M059J (cell line): ENCODE results near the gene STPG3. TPM values are rescaled to one million over a fixed set of nuclear protein-coding genes. Genes with fewer than 3 reads are reported as not detected.
"Not testable (repeated sequence)": the region's sequence is repeated elsewhere in the genome, so short reads cannot be mapped to it uniquely, and the experiment has no call there.

ENCODE experiments used
- DNase-seq: peaks from one replicate; pipeline ENCODE4 v3.0.0-alpha.2; 2012; ENCODE audit warnings: low read depth
- total RNA-seq: library from RNA; depleted of rRNA; stranded (reverse); fragments of >200 nt; shearing (Covaris generic); gene quantifications from 2 replicates; pipeline ENCODE4 v1.2.3, GENCODE V29; 2014

The STPG3 gene
- total RNA-seq, 1 experiment from 2014 or later = not detected

DNA sequence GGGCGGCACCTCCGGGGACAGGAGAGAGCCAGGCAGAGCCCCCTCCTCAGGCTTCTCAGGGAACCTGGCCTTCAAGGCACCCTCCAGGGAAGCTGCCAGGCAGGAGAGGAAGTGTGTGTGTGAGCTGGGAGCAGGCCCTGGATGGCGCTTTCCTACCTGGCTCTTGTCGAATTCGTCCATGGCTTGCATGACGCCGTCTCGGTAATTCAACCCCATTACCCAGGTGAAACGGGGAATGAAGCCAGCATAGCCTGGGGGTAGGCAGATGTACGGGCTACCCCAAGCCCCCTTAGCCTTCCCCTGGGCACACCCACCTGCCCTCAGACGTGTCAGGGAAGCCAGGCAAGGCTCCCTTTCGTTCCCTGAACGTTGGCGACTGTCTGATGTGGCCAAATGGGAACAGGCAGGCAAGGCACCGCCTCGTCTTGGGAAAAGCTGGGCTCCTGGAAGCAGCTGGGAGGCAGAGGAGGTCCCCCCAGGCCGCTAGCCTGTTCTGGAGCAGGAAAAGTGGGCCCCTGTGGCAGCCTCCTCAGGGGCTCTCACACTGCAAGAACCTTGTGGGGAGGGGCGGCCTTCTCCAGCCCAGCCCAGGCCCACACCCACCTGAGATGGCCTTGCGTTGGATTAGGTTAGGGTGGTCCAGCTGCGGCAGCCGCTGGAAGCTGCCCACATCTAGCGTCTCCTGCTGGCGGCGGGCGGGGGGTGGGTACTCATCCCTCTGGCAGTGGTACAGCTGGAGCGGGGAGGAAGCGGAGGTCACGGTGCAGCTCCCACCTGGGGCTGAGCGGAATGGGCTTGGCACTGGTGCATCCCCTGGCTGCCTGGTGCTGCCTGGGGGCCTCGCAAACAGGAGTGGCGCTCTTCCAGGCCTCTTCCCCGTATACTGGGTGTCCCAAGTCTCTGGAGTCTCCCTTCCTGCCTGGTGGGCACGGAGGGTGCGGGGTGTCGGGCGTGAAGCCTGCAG, 6.3 kb upstream of the STPG3 start:
- no peak for DNase-seq

DNA sequence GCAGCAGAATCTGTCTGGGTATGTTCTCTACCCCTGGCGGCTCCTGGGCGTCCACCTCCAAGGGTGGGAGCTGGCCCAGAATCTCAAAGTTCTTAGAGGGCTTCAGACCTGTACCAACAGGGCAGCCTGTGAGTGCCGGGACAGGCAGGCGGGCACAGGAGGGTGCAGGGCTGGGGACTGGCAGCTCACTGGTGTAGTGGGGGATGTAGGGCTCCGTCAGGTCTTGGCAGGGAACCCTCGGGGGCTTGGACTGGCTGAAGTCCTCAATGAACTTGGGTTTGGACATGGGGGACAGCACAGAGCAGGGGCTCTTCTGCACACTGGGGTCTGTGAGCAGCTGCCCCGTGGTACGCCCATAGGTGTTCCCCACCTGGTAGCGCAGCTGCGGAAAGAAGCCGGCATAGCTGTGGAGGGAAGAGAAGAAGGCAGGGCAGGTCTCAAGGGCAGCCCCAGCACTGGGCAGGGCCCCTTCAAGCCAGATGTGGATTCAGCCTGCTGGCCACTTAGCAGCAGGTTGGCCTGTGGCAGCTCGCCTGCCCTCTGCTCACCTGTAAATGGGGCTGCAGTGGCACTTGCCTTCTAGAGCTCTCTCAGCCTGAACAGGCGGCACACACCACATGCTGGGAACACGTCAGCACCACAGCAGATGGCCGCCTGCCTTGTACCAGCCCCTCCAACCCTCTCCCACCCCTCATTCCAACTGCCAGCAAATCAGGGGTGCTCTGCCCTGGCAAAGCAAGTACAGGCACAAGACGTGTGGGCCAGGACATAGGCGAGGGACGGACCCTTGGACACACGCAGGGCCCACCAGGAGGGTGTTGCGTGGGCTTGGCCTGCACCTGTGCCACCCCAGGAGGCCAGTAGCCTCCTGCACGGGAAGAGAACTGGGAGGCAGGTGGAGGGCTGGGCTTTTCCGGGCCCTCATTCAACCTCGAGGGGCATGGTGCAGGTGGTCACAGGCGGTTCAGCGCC, 5.3 kb upstream of the STPG3 start:
- DNase-seq = no peak

- DNase-seq = no peak
These were observed 3.8 kb upstream of the STPG3 start for GRCh38 chr9:137247135-137247915.

GRCh38 chr9:137247916-137248175, 3.2 kb upstream of the STPG3 start:
- no peak for DNase-seq

- DNase-seq = no peak
These were observed 525 bp upstream of the STPG3 start for GRCh38 chr9:137250329-137251193.

- no peak for DNase-seq
These were observed 593 bp downstream of the STPG3 start for GRCh38 chr9:137251490-137252268.

DNA sequence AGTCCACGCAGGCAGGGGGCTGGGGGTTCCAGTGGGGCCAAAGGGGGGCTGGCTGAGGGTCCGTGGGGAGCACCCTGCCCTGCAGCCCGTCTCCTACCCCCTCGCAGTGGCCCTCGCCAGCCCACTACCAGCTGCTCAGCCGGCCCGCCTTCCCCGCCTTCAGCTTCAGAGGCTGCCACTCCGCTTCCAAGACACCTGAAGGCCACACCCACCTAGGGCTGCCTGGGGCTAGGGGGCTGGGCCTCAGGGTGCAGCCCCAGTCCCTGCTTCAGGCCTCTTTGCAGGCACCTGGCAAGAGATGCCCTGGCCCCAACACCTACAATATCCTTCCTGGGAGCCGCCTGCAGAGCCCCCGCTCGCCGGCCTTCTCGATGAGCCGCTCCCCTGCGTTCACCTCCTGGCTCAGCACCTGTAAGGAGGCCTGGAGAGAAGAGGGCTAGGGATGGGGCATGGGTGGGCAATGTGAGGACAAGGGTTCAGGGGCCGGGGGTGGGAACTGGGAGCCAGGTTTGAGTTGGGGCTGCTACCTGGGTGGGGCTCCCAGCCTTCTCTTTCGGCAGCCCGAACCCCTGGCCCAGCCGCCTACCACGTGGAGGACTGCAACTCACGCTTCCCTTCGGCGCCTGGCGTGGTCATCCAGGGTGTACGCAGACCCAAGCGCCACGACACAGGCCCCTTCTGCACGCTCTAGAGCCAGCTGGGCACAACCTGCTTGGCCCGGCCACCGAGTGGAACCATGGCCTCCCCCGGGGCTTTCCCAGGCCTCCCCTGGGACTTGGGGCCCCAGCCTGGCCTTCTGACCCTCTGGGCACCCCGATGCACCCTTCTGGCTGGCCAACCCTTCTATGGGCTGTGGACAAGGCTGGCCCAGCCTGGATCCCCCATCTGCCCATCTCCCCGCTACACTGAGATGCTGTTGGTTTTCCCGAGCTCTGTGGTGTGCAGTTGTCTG, 1.7 kb downstream of the STPG3 start:
- no peak for DNase-seq

GRCh38 chr9:137253717-137254623, 2.9 kb downstream of the STPG3 start:
- DNase-seq = peak; percentile 26

DNA sequence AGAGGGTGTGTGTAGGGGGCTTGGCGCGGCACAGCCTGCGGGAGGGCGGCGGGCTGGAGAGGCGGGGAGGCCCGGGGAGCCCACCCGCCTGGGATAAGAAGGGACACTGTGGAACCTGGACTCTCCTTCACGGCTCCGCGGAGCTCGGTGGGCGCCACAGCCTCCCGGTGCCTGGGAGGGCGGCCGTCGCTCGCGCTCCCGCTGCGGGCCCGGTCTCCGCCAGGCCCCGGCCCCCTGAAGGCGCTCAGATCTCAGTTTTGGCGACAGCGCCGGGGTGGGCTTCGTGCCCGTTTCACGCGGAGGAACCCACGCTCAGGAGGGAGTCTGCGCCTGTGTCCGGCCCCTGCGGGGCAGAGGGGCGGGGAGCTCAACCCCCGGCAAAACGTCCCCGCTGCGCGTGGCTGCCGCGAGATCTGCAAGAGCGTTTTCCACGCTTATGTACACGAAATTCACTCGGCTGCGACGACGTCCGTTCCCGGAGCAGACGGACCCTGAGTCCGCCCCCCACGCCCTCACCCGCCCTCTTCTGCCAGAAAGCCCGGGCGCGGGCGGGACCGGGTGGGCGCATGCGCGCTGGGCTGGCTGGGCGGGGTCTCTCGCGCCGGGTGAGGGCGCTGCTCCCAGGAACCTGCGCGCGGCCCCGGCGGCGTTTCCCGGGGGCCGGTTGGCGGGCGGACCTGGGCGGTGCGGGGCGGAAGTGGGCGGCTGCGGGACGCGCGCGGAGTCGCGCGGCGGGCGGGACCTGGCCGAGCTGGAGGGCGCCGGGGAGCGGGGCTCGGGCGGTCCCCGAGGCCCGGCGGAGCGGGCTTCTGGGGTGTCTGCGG, 3.8 kb downstream of the STPG3 start, which contains the start of gene NELFB:
TSS of gene NELFB (plus strand) at position 704 of the 824 bp plus-strand sequence.
- DNase-seq = peak; percentile 83

DNA sequence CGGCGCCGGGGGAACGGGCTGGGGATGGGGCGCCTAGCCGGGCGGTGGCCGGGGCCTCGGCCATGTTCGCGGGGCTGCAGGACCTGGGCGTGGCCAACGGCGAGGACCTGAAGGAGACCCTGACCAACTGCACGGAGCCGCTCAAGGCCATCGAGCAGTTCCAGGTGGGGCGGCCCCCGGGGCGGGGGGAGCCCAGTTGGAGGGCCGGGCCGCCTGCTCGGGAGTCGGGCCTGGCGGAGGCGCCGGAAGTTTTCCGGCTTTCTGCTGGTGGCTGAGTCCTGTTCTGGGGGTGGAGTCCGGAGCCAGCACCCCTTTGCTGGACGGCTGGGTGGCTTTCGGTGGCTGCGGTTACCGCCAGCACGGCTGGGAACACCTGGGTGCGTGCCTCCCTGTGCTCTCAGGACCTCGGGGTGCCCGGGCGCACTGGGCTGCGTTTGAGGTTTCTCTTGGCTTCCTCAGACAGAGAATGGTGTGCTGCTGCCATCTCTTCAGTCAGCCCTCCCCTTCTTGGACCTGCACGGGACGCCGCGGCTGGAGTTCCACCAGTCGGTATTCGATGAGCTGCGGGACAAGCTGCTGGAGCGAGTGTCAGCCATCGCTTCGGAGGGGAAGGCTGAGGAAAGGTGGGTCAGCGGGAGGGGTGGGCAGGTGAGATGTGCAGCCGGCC, 4.5 kb downstream of the STPG3 start:
- DNase-seq = peak; percentile 42

- no peak for DNase-seq
These were observed 5.3 kb downstream of the STPG3 start for GRCh38 chr9:137256362-137256761.

DNA sequence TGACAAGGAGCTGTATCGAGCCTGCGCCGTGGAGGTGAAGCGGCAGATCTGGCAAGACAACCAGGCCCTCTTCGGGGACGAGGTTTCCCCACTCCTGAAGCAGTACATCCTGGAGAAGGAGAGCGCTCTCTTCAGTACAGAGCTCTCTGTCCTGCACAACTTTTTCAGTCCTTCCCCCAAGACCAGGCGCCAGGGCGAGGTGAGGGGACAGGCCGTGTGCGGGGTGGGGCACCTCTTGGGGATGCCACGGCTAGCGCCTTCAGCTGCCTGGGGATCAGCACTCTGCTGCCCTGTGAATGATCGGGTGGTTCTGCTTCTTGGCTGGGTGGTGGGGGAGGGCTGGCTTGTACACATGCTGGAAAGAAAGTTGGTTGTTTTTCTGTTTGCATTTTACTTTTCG, 5.8 kb downstream of the STPG3 start:
- no peak for DNase-seq

DNA sequence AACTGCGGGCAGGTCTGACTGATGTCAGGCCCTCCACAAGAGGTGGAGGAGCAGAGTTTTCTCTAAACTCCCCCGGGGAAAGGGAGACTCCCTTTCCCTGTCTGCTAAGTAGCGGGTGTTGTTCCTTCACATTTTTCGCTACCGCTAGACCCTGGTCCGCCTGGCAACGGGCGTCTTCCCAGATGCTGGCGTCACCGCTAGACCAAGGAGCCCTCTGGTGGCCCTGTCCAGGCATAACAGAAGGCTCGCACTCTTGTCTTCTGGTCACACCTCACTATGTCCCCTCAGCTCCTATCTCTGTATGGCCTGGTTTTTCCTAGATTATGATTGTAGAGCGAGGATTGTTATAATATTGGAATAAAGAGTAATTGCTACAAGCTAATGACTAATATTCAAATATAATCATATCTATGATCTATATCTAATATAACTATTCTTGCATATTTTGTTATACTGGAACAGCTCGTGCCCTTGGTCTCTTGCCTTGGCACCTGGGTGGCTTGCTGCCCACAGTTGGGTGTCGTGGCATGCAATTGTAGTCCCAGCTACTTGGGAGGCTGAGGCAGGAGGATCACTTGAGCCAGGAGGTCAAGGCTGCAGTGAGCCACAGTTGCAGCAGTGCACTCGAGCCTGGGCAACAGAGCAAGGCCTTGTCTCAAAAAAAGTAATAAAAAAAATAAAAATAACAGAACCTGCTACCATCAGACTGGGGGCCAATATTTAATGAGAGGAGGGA, 11.3 kb downstream of the STPG3 start:
- DNase-seq = not testable (repeated sequence)

DNA sequence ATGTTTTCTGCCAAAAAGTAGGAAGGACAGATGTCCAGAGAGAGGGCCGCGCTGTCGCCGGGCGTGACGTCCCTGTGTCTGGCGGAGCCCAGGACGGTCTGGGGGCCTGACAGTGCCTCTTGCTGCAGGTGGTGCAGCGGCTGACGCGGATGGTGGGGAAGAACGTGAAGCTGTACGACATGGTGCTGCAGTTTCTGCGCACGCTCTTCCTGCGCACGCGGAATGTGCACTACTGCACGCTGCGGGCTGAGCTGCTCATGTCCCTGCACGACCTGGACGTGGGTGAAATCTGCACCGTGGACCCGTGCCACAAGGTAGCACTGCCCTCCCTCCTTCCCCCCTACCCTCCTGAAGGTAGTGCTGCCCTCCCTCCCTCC, 11.8 kb downstream of the STPG3 start:
- no peak for DNase-seq

GRCh38 chr9:137263506-137263905, 12.4 kb downstream of the STPG3 start:
- DNase-seq = no peak

GRCh38 chr9:137264067-137264466, 13.0 kb downstream of the STPG3 start:
- DNase-seq = no peak
